ENCODE measurements around the gene DNASE1L2.
A peak's percentile ranks its signal among the peaks of the same experiment; 100 is the strongest.

The DNASE1L2 gene

GRCh38 chr16:2267913-2268666 is 31.8 kb downstream of the DNASE1L2 start, which contains the start of gene RNPS1:
RNPS1 (minus strand) TSS chr16:2268126; CDS start chr16:2264643, 3,483 bp downstream.
- peak; percentile 67 for DNase-seq (ENCODE audit: low read depth, low spot score)

GRCh38 chr16:2270070-2270462 is 33.8 kb downstream of the DNASE1L2 start:
- no peak for DNase-seq (ENCODE audit: low read depth, low spot score)

GRCh38 chr16:2270588-2271470 is 34.6 kb downstream of the DNASE1L2 start:
- DNase-seq (ENCODE audit: low read depth, low spot score) = no peak

- no peak for DNase-seq (ENCODE audit: low read depth, low spot score)
Observed at GRCh38 chr16:2271848-2272461, 35.7 kb downstream of the DNASE1L2 start.

- no peak for DNase-seq (ENCODE audit: low read depth, low spot score)
Observed at GRCh38 chr16:2273484-2273883, 37.2 kb downstream of the DNASE1L2 start.

- DNase-seq (ENCODE audit: low read depth, low spot score) = no peak
Observed at GRCh38 chr16:2273931-2274330, 37.7 kb downstream of the DNASE1L2 start.

GRCh38 chr16:2275476-2276367 is 39.5 kb downstream of the DNASE1L2 start:
- DNase-seq (ENCODE audit: low read depth, low spot score) = no peak

GRCh38 chr16:2276368-2277195 is 40.3 kb downstream of the DNASE1L2 start:
- no peak for DNase-seq (ENCODE audit: low read depth, low spot score)

- no peak for DNase-seq (ENCODE audit: low read depth, low spot score)
Observed at GRCh38 chr16:2277466-2278271, 41.4 kb downstream of the DNASE1L2 start.

GRCh38 chr16:2278272-2278608 is 42.0 kb downstream of the DNASE1L2 start:
- no peak for DNase-seq (ENCODE audit: low read depth, low spot score)

- no peak for DNase-seq (ENCODE audit: low read depth, low spot score)
Observed at GRCh38 chr16:2278956-2279800, 42.9 kb downstream of the DNASE1L2 start.

- no peak for DNase-seq (ENCODE audit: low read depth, low spot score)
Observed at GRCh38 chr16:2280461-2280860, 44.2 kb downstream of the DNASE1L2 start.

GRCh38 chr16:2280981-2281542 is 44.8 kb downstream of the DNASE1L2 start:
- no peak for DNase-seq (ENCODE audit: low read depth, low spot score)

- no peak for DNase-seq (ENCODE audit: low read depth, low spot score)
Observed at GRCh38 chr16:2282262-2282661, 46.0 kb downstream of the DNASE1L2 start.

- DNase-seq (ENCODE audit: low read depth, low spot score) = no peak
Observed at GRCh38 chr16:2282866-2283555, 46.8 kb downstream of the DNASE1L2 start.

GRCh38 chr16:2284001-2284770 is 47.9 kb downstream of the DNASE1L2 start:
- no peak for DNase-seq (ENCODE audit: low read depth, low spot score)

All from iPS DF 19.7 (cell line).